ENCODE results near the gene RALGDS. TPM values are rescaled to one million over a fixed set of nuclear protein-coding genes. Genes with fewer than 3 reads are reported as not detected.
"Not testable (repeated sequence)": the region's sequence is repeated elsewhere in the genome, so short reads cannot be mapped to it uniquely, and the experiment has no call there.

The RALGDS gene
- total RNA-seq = 33.1 TPM
- long read RNA-seq, transcript RALGDS-214 (2 exons, 403 nt) = minor isoform, 5 of 63 reads
- long read RNA-seq, transcript RALGDS-205 (18 exons, 3,801 nt) = major isoform, 8 of 63 reads
- long read RNA-seq, transcript RALGDS-201 (18 exons, 3,598 nt) = minor isoform, 6 of 63 reads
- long read RNA-seq, partial matches to known transcripts = 12 of 63 reads
- long read RNA-seq, other reads (novel, unspliced or antisense) = 26 of 63 reads

DNA sequence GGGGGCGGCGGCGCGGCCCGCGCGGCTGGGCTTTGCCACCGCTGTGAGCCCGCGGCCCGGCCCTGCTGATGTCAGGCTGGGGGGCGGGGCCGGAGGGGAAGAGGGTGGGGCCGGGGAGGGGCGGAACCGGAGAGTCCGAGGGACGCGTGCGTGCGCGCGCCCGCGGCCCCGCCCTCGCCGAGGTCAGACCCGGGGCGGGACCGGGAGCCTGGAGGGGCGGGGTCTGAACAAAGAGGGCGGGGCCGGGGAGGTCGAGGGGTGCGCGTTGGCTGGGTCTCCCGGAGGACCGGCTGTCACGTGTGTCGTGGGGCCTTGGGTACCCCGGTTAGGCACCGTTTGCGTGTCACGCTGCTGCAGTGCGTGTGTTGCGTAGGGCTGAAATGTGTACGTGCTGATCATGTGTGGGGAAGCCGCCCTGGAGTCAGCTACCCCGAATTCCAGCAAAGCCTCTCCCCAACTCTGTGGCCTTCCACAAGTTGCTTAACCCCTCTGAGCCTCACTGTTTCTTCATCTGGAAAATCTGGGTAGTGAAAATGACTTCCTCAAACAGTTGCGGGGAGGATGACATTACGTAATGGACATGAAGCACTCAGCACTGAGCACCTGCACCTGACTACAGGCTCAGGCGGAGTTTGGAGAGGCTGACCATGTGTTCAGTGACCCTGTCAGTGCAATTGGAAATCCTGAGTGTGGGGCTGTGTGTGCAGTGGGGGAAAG lies at the start of gene RALGDS:
Gene RALGDS (minus strand): TSS at position 43 of the 717 bp plus-strand sequence. CDS start 86 bp downstream, outside the sequence.
- intact Hi-C loops (cut with micrococcal nuclease) = no loop called here
- DNase-seq = peak; percentile 95
- ATAC-seq = peak; percentile 83

DNA sequence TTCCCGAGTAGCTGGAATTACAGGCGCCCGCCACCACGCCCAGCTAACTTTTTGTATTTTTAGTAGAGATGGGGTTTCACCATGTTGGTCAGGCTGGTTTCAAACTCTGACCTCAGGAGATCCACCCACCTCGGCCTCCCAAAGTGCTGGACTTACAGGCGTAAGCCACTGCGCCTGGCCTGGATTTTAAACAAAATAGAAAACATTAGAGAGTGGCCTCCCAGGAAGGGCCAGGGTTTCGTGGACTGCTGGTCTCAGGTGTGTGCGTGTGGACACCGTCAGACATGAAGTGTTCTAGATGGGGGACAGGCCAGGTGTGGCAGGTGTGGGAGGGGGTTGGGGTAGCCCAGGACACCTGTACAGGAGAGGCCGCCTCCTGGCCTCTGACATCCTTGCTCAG lies 49.7 kb upstream of the RALGDS start:
- intact Hi-C loops (cut with micrococcal nuclease) = no loop called here
- no peak for ATAC-seq
- peak; percentile 26 for DNase-seq

DNA sequence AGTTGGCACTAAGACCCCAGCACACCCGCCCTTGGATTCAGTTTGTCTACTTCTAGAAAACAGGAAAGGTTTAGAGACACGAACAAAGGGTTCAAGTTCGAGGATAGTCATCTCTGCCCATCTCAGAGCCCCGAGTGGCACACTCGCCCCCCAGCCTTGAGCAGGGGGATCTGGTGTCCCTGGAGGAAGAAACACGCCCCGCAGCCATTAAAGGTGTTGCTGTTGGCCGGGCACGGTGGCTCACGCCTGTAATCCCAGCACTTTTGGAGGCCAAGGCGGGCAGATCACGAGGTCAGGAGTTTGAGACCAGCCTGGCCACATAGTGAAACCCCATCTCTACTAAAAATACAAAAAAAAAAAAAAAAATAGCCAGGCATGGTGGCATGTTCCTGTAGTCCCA lies 48.6 kb upstream of the RALGDS start:
- peak; percentile 4 for DNase-seq
- ATAC-seq; intact Hi-C loops (cut with micrococcal nuclease): not testable (repeated sequence)

DNA sequence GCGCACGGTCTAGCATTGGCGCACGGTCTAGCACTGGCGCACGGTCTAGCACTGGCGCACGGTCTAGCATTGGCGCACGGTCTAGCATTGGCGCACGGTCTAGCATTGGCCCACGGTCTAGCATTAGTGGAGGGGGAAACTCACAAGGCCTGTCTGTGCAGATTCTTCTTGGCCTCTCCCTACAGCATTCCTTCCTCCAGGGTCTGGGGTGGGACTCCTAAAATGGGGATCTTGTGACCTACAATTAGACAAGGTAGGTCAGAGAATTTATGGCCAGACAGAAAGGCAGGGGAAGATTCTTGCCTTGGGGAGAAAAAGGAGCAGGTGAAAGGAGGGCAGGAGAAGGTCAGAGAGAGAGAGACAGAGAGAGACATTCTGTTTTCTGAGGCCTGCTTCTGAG lies 48.1 kb upstream of the RALGDS start:
- ATAC-seq (no peak), DNase-seq (no peak)
- intact Hi-C loops (cut with micrococcal nuclease) = no loop called here

DNA sequence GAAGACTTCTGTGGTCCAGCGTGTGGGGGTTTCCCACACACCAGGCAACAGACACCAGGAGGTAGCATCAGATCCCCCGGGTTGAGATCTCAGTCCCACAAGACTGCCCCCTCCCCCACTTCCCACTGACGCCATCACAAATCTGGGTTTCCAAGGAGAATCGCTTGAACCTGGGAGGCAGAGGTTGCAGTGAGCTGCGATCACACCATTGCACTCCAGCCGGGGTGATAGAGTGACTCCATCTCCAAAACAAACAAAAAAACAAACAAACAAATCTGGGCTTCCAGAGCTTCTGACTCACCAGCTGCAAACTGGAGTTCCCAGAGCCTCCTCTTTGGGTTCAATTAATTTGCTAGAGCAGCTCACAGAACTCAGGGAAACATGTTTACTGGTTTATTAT lies 47.4 kb upstream of the RALGDS start:
- intact Hi-C loops (cut with micrococcal nuclease) = no loop called here
- DNase-seq = no peak
- no peak for ATAC-seq

DNA sequence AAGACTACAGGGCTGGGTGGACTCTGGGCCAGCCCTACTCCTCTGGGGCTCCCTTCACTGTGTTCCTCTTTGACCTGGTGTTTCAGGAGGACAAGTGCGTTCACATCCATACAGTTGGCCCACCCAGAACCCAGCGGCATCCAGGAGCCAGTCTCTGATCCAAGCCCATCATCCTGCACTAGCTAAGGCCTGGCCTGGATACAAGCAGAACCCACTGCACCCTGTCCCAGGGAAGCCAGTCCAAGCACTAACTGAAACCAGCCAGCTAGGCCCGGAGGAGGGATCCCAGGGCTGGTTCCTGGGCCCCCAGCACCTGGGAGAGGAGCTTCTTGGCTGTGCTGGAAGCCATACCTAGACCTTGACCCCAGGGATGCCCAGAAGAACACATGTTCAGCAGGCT lies 46.7 kb upstream of the RALGDS start:
- intact Hi-C loops (cut with micrococcal nuclease) = no loop called here
- ATAC-seq (no peak), DNase-seq (peak; percentile 2)

DNA sequence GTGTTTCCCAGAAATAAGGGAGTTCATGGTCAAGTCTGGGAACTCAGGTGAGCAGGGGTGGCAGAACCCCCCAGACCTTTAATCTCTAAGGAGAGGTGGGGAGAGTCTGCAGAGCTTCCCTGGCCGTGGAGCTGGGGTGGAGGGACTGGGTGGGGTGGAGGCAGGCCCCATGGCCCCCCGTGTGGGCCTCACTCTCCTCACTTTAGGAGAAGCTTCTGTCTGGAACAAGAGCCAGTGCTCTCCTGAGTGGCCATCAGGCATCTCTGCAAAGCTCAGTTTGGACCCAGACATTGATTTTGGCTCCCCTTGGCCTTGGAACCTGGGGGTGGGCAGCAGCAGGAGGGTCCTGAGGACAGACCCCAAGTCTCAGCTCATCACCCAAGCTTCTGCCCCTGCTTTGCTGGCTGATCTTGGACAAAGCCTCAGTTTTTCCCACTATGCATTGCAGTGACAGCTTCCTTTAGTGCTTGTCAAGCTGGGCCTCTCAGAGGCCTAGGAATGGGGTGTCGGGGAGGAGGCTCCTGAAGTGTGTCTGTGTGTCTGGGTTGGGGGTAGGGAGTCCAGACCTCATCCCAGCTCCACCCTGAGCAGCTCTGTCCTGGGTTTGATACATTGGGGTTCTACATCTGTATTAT lies 46.2 kb upstream of the RALGDS start:
- DNase-seq = peak; percentile 14
- no peak for ATAC-seq
- intact Hi-C loops (cut with micrococcal nuclease) = no loop called here

DNA sequence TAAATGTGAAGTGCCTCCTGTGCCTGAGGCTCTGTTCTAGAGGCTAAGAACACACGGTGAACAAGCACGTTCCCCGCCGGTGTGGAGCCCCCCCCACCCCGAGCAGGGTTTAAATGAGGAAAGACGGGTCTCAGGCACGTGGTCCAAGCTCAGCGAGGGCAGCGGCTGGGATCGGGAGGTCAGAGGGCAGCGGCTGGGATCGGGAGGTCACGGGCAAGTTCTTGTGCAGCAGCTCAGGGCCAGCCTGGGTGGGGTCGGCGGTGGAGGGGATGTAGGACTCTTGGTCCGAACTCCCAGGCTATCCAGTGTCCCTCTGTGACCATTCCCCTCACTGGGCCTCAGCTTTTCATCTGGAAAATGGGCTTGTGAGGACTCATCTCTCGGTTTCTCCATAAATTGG lies 45.4 kb upstream of the RALGDS start:
- DNase-seq = no peak

DNA sequence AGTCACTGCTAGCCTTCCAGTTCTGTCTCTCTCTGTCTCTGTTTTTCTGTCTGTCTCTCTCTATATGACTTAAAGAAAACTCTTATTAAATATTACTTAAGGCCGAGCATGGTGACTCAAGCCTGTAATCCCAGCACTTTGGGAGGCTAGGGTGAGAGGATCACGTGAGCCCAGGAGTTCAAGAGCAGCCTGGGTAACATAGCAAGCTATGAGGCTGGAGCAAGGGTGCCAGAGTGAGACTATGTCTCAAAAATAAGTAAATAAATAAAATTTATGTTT lies 44.4 kb upstream of the RALGDS start:
- ATAC-seq (no peak), DNase-seq (no peak)
- intact Hi-C loops (cut with micrococcal nuclease) = no loop called here

More for the DNA sequence above, 45.4 kb upstream of the RALGDS start:
- ATAC-seq = no peak
- intact Hi-C loops (cut with micrococcal nuclease) = no loop called here

DNA sequence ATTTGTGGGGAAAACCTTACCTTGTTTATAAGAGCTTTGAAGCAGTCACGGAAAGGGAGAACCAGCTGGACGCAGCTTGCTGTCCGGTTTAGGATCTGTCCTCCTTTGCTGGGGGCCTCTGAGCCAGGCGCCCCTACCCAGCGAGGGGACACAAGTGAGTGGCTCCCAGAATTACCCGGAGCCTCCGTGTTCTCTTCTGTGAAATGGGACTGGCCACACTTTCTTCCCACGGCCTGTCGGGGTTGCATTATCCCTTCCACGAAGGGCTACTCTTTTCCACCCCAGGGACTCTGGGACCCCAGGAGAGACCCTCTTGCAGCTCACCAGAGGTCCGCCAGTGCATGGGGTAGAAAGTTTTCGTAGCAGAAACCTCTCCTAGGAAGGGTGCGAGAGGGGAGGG lies 43.2 kb upstream of the RALGDS start:
- ATAC-seq = no peak

DNA sequence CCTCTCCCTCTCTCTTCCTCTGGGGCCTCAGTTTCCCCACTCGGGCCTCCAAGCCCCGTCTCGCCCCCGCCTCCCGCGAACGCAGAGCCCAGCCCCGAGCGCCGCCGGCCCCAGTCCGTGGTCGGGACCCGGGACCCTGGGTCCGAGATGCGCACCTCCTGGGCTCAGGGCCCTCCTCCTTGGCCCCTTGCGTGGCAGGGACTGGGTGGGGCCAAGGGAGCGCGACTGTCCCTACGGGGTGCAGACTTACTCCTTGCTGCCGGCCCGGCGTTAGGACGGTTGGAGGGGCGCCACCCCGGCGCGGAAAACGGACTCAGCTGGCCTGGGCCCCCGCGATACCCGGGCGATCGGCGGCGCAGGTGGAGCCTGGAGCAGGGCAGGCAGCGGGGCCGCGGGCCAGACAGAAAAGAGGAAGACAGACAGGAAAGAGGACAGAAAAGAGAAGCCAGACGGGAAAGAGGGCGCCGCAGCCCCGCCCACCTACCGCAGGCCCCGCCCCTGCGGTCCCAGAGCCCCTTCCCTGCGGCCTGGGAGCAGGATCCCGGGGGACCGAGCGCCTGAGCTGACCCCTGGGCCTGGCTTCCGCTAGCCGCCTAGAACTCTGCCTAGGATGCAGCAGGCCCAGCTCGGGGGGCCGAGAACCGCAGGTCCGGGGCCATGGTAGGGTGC lies 42.6 kb upstream of the RALGDS start, which contains the start of gene GBGT1:
Gene GBGT1 (minus strand): TSS at position 411 of the 669 bp plus-strand sequence. CDS start 1,502 bp downstream, outside the sequence.
- ATAC-seq = peak; percentile 79
- peak; percentile 90 for DNase-seq
- intact Hi-C loops (cut with micrococcal nuclease) = no loop called here

More for the DNA sequence above, 43.2 kb upstream of the RALGDS start:
- no peak for DNase-seq
- intact Hi-C loops (cut with micrococcal nuclease) = no loop called here

DNA sequence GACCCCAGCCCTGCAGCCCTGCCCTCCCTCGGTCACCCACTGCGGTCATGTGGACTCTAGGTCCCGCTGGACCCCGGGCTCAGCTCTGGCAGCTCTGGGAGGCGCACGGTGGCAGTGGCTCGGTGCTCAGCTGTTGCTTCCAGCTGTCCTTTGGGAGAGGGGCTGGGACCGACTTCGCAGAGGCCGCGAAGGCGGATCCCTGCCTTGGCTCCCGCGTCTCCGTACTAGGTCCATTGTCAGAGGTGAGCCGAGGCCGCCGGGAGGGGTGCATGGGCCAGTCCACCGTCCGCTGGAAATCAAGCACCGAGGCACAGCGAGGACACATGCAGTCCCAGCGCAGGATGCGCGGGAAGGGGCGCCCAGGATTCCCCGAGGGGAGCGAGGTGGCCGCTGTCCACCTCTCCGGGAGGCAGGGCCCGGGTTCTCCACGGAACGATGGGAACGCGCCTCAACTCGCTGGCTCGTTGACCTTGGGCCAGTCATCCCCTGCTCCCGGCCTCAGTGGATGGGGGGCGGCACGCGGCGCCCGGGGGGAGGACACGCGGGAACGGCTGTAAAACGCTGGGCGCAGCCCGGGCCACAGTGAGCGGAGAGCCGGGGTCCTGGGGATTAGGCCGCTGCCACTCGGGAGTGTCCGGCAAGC lies 41.9 kb upstream of the RALGDS start:
- ATAC-seq (peak; percentile 9), DNase-seq (peak; percentile 46)
- intact Hi-C loops (cut with micrococcal nuclease) = no loop called here

DNA sequence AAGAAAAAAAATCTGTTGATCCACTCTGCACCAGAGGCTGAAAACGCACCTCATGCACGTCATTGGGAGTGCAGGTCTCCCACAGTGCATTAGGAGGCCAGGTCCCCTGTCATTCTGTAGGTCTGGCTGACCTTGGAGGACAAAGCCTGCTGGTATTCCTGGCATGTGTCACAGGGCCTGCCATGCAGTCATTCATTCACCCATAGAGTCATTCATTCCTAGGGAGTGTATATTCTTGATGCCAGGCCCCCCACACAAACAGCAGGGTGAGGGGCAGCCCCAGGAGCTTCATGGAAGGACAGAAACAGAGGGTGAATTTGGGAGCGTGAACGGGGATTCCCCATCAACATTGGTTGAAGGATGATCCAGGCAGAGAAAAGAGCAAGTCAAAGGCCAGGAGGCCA lies 40.5 kb upstream of the RALGDS start:
- no peak for ATAC-seq

DNA sequence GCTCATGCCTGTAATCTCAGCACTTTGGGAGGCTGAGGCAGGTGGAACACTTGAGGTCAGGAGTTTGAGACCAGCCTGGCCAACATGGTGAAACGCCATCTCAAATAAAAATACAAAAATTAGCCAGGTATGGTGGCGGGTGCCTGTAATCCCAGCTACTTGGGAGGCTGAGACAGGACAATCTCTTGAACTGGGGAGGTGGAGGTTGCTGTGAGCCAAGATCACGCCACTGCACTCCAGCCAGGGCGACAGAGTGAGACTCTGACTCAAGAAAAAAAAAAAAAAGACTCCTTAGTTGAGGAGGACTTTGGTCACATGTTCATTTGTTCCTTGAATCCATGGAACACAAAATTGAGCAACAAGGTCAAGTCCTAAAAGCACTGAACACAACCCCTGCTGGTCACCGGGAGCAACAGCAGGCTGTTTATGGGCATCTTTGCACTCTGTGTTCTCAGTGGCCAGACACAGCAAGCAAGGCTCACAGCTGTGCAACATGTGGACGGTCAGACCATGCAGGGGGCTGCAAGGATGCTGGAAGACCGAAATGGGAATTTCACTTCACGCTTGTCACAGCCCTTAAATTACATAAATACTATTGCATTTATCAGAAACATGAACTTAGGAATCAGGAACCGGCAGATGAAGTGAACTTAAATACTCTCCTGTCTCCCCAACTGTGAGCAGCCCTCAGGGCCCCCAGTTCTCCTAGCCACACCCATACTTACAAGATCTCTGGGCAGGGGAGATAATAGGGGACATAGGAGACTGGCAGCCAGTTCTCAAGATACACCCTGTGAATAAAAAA lies 39.9 kb upstream of the RALGDS start:
- DNase-seq = peak; percentile 75
- ATAC-seq = peak; percentile 70
- intact Hi-C loops (cut with micrococcal nuclease) = no loop called here

More for the DNA sequence above, 40.5 kb upstream of the RALGDS start:
- intact Hi-C loops (cut with micrococcal nuclease) = no loop called here
- DNase-seq = no peak

DNA sequence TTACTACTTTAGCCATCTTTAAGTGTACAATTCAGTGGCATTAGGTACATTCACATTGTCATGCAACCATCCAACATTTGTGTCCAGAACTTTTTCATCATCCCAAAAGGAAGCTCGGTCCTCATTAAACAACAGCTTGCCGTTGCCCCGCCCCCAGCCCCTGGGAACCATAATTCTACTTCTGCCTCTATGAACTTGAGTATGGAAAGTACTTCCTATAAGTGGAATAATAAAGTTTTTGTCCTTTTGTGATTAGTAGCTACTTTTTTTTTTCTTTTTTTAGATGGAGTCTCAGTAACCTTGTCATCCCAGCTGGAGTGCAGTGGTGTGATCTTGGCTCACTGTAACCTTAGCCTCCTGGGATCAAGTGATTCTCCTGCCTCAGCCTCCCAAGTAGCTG lies 37.7 kb upstream of the RALGDS start:
- DNase-seq (no peak), ATAC-seq (no peak)
- intact Hi-C loops (cut with micrococcal nuclease) = no loop called here

DNA sequence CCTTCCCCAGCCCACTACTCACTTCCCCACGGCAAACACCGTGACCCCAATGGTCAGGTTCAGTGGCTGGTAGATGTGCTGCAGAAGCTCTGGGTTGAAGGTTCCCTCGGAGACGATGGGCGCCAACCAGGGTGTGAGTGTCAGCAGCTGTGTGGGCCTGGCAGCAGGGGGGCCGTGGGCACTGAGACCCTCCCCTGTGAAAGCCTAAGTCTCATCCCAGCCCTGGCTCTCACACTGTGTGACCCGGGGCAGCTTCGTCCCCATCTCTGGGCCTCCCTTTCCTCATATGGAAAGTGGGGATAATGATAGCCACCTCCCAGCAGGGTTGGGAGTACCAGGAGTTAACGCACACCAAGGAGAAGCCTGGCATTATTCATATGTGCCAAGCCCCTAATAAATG lies 34.1 kb upstream of the RALGDS start:
- ATAC-seq (no peak), DNase-seq (peak; percentile 12)
- intact Hi-C loops (cut with micrococcal nuclease) = no loop called here

DNA sequence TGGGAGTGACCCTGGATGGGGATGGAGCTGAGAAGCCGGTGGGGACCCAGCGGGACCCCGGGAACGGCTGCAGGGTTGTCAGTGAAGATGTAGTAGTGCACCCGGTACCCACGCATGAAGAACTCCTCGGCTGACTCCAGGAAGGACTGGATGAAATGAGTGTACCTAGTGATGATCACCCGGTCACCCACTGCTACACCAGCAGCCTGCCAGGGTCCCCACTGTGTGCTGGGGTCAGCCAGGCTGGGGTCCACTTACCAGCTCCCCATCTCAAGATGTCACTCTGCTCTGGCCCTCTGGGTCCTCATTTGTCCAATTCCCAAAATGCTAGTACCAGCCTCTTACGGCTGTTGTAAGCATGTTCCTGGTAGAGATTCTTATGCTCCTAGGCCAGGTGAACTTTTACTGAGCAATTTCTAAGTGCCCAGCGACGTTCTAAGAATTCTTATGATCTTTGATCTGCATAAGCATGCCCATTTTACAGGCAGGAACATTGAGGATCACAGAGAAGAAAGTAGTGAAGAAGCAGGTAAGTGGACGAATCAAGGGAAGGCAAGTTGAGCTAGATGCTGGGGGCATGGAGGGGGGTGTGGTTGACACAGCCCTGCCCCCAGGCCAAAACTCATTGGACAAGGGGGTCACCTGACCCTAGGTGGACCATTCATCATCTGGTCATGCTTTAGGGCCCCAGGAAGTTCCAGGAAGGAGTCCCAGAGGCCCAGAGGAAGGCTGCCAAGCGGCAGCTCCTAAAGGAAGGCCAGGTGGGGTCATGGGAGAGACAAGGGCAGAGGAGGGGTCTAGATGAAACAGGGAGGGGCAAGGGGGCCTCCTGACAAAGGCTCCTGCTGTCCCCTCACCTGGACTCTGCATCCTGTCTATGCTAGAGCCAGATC lies 33.3 kb upstream of the RALGDS start:
- intact Hi-C loops (cut with micrococcal nuclease) = no loop called here
- ATAC-seq = no peak

More for the DNA sequence above, 33.3 kb upstream of the RALGDS start:
- peak; percentile 15 for DNase-seq

All from left ventricle myocardium superior (tissue), 1 donor.